ENCODE results near the gene SRGAP2B. TPM values are rescaled to one million over a fixed set of nuclear protein-coding genes. Genes with fewer than 3 reads are reported as not detected.

The SRGAP2B gene
- total RNA-seq: 34.2 and 36.2 TPM in 2 replicates

DNA sequence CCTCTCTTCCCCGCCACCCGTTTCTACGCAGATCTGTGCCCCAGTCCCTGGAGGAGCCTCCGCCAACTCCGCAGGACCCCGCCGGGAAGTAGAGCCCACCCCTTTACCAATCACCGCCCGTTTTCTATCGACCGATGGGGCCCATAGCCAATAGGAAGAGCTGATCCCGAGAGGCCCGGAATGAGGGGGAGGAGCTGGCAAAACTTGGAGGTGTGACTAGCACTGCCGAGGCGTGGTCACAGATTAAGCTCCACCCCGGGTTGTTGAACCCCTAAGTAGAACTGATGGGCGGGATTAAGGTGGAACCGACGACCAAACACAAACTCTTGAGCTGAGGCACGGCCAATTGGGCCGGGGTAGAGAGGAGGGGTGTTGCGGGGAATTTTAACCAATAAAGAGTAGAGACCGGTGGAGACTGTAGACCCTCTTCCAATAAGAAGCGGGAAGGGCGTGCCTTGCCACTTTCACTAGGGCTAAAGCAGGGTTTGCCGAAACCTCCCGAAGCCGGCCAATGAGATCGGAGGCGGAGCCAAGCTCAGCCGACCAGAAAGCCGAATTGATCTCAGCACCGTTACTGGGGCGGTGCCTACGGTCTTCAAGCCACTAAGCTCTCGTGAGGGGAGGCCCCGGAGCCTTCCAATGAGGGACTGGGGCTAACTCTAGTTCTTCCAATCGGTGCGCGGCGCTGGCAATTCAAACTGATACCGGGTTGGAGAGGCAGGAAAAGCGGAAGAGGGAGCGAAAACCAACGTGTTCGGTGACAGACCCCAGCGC is at the start of gene SRGAP2B, which contains the start of gene FAM72D:
Gene SRGAP2B, minus strand, starts transcription at position 45 of the 774 bp plus-strand sequence. CDS start 2,427 bp downstream, outside the sequence.
Gene FAM72D, plus strand, starts transcription at position 691 of the 774 bp plus-strand sequence. CDS start 874 bp downstream, outside the sequence.

Other genes starting within 250 kb of the SRGAP2B start
- not detected in 2 replicates for gene FAM72D, start 646 bp upstream of the SRGAP2B start, total RNA-seq
- gene PPIAL4D, start 146.8 kb upstream of the SRGAP2B start, total RNA-seq: not detected in 2 replicates

All from nasal cavity respiratory epithelium epithelial cell of viscerocranial mucosa (primary cell).